RWPE2 (cell line): ENCODE results near the gene UGT1A9.

Experiments used
- ATAC-seq: fragments of 200-7000 bp; cut with Tn5 transposase; 3 replicates; pipeline ENCODE4 v1.9.1; 2021; ENCODE audit warnings: low read depth
- DNase-seq: peaks from one replicate; pipeline ENCODE4 v3.0.0-alpha.2; 2020; ENCODE audit warnings: low spot score
- H3K27ac ChIP-seq: fragments of 450-650 bp; 2 replicates; pipeline ENCODE4 v1.5.1; 2017; ENCODE audit warnings: mild to moderate bottlenecking; ENCODE audit not compliant: poor library complexity, severe bottlenecking
- H3K27me3 ChIP-seq: fragments of 250-450 bp; sonication (Bioruptor Pico); 2 replicates; pipeline ENCODE4 v1.5.1; 2021; ENCODE audit warnings: mild to moderate bottlenecking, moderate library complexity; ENCODE audit not compliant: insufficient read depth, poor library complexity, severe bottlenecking
- H3K36me3 ChIP-seq: fragments of 250-450 bp; sonication (Bioruptor Pico); 2 replicates; pipeline ENCODE4 v1.5.1; 2020; ENCODE audit warnings: low read depth, mild to moderate bottlenecking, moderate library complexity
- H3K4me1 ChIP-seq: fragments of 250-450 bp; sonication (Bioruptor Pico); 2 replicates; pipeline ENCODE4 v1.5.1; 2021; ENCODE audit warnings: mild to moderate bottlenecking, moderate library complexity; ENCODE audit not compliant: insufficient read depth, poor library complexity, severe bottlenecking
- H3K4me3 ChIP-seq: fragments of 250-450 bp; sonication (Bioruptor Pico); 2 replicates; pipeline ENCODE4 v1.5.1; 2021; ENCODE audit warnings: mild to moderate bottlenecking, moderate library complexity; ENCODE audit not compliant: severe bottlenecking
- H3K9me3 ChIP-seq: fragments of 250-450 bp; sonication (Bioruptor Pico); 2 replicates; pipeline ENCODE4 v1.5.1; 2021; ENCODE audit warnings: mild to moderate bottlenecking, moderate library complexity; ENCODE audit not compliant: severe bottlenecking
- TF ChIP-seq, protein P1 (sequence below): fragments of 450-650 bp; IDR thresholded peaks from one replicate; pipeline ENCODE4 v1.5.1; 2017; ENCODE audit warnings: mild to moderate bottlenecking, moderate library complexity; ENCODE audit not compliant: poor library complexity, severe bottlenecking

UGT1A9 gene

DNA sequence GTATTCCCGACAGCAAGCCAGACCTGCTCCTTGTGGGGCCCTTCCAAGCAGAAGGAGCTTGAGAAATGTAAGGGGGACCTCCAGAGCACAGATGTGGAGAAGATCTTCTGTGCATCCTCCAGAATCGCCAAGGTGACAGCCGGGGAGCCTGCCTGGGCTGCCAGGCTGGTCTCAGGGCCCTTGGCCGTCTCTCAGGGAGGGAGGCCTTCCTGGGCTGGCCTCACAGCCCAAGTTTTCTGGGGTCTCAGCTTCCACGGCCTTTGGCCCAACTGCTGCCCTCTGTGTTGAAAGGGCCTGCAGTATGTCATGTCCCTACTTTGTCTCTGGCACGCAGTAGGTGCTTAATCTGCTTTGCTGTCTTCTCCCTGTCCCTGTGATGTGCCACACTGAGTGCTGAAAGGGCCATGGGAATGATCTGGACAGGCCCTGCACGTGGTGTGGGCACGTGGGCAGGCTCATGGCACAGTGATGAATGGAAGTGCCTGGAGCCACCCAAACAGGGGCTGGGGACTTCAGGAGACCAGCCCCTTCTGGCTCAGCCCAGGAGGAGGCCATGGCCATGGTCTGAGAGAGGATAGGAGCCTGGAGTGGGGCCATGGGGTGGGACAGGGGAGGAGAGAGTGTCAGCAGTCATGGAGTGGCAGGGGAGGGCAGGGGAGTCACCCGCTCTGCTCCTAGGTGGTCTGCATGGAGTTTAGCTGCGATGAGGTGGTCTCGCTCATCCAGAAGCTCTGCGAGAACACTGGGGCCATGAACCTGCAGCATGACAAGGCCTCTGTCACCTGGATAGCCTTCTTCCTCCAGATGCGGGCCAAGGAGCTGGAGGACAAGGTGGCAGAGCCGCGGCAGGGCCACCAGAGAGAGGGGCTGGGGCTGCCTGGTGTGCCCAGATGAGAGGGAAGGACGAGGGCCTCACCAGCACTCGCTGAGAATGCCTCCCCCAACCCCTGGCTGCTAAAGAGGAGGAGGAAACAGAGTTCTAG, 147.2 kb downstream of the UGT1A9 start:
- TF ChIP-seq, protein P1, sequence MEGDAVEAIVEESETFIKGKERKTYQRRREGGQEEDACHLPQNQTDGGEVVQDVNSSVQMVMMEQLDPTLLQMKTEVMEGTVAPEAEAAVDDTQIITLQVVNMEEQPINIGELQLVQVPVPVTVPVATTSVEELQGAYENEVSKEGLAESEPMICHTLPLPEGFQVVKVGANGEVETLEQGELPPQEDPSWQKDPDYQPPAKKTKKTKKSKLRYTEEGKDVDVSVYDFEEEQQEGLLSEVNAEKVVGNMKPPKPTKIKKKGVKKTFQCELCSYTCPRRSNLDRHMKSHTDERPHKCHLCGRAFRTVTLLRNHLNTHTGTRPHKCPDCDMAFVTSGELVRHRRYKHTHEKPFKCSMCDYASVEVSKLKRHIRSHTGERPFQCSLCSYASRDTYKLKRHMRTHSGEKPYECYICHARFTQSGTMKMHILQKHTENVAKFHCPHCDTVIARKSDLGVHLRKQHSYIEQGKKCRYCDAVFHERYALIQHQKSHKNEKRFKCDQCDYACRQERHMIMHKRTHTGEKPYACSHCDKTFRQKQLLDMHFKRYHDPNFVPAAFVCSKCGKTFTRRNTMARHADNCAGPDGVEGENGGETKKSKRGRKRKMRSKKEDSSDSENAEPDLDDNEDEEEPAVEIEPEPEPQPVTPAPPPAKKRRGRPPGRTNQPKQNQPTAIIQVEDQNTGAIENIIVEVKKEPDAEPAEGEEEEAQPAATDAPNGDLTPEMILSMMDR = no peak
- no peak for ATAC-seq
- H3K4me3 ChIP-seq = no peak overlapping the region
- peak; percentile 41 for DNase-seq
- H3K27me3 ChIP-seq = no peaks in the 10 kb centered on the region
- no peaks in the 10 kb centered on the region for H3K36me3 ChIP-seq
- no peak overlapping the region for H3K27ac ChIP-seq
- no peaks in the 10 kb centered on the region for H3K4me1 ChIP-seq
- H3K9me3 ChIP-seq = no peaks in the 10 kb centered on the region

DNA sequence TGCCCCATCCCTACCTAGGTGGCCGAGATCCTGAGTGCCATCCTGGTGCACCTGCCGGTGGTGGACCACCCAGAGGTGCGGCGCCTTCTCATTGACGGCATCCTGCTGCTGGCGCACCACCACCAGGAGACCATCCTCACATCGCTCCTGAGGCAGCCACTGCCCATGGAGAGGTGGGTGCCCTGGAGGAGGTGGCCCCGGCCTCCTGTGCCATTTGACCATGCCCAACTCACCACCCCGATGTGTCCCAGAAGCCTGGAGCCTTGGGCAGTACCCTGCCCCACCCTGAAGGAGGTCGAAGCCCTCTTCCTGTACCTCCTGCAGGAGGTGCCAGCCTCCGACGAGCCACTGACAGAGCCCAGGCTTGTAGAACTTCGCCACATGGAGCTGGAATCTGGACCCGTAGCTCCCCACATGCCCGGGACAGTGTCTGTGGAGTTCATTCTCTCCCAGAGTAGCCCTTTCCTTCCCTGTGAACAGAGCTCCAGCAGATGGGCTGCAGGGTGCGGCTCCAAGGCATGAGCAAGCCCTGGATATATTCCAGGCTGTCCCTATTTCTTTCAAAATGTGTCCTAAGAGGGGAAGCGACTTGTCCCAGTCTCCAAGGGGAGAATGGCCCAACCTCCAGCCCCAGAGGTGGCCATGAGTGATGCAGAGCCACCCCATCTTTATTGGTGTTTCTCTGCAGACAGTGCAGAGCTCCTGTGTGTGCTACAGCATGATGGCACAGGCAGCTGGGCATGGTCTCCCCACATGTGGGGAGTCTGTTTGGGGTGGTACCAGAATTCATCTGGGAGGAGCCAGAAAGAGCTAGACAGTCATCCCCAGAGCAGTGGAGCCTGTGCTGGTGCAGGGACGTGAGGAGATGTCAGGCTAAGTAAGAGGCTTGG, 148.4 kb downstream of the UGT1A9 start:
- H3K4me3 ChIP-seq = no peak overlapping the region
- peak; percentile 38 for DNase-seq
- ATAC-seq = no peak

DNA sequence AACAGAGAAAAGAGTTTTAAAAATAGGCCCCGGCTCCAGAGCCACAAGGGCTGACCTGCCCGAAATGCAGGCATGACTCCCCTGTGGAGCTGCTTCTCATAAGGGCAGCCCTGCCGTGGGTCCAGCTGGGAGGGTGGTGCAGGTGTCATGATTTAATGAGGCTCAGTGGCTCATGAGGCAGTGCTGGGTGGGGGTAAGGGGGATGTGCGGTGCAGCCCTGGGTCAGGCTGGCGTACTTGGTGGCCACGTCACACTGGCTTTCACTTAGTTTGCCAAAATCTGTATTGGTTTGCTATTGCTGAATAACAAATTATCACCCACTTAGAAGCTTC, 149.0 kb downstream of the UGT1A9 start:
- no peaks in the 10 kb centered on the region for H3K4me1 ChIP-seq
- H3K27me3 ChIP-seq = no peaks in the 10 kb centered on the region
- TF ChIP-seq, protein P1 = no peak
- H3K4me3 ChIP-seq = no peak overlapping the region
- H3K9me3 ChIP-seq = no peaks in the 10 kb centered on the region
- DNase-seq (peak; percentile 37), ATAC-seq (no peak)
- no peak overlapping the region for H3K27ac ChIP-seq
- no peaks in the 10 kb centered on the region for H3K36me3 ChIP-seq

More for the DNA sequence above, 148.4 kb downstream of the UGT1A9 start:
- Histone ChIP-seq H3K4me1 (no peaks in the 10 kb centered on the region), H3K27me3 (no peaks in the 10 kb centered on the region), H3K9me3 (no peaks in the 10 kb centered on the region), H3K36me3 (no peaks in the 10 kb centered on the region), H3K27ac (no peak overlapping the region)
- TF ChIP-seq, protein P1 = no peak

DNA sequence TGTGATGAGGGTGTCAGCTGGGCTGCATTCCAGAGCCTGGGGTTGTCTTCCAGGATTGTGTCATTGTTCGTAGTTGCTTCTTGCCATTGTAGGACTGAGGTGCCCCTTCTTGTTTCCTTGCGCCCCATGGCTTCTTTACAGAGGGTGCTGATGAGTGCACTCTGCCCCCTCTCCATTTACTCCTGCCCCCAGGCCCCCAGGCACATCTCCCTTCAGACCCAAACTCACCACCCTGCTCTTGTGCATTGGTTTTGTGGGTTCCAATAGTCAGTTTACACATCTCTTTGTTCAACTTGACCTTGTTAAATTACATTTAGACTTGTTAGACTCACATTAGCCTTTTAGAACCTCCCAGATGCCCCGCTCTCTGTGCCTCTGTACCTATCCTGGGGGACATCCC, 149.5 kb downstream of the UGT1A9 start:
- ATAC-seq = no peak
- H3K27me3 ChIP-seq = no peaks in the 10 kb centered on the region
- TF ChIP-seq, protein P1 = no peak

More for the DNA sequence above, 149.5 kb downstream of the UGT1A9 start:
- DNase-seq = peak; percentile 2
- Histone ChIP-seq H3K4me1 (no peaks in the 10 kb centered on the region), H3K9me3 (no peaks in the 10 kb centered on the region), H3K4me3 (no peak overlapping the region), H3K27ac (no peak overlapping the region), H3K36me3 (no peaks in the 10 kb centered on the region)
